Esophagus muscularis mucosa (tissue), 4 donors: Measurements from ENCODE around the gene SERPING1. TPM values are rescaled to one million over a fixed set of nuclear protein-coding genes. Genes with fewer than 3 reads are reported as not detected.

Experiments used
- DNase-seq: peaks from one replicate; pipeline ENCODE4 v3.0.0-alpha.2; 2017; ENCODE audit errors: extremely low spot score
- H3K27ac ChIP-seq, 4 donors: fragments of 200-600 bp; sonication (generic); replicated peaks in 1 of 4; 1 replicate in 3 of 4; 2 replicates in 1 of 4; pipeline ENCODE4 v1.5.1; 2016 to 2019; ENCODE audit warnings: mild to moderate bottlenecking in 1 of 4
- H3K27me3 ChIP-seq, 4 donors: fragments of 200-600 bp; sonication (generic); one replicate each; pipeline versions ENCODE4 v1.5.1 to v1.6.0; 2016 to 2019
- H3K36me3 ChIP-seq, 4 donors: fragments of 200-600 bp; sonication (generic); one replicate each; pipeline ENCODE4 v1.5.1; 2016 to 2019
- H3K4me1 ChIP-seq, 4 donors: fragments of 200-600 bp; sonication (generic); one replicate each; pipeline ENCODE4 v1.5.1; 2016 to 2019
- H3K4me3 ChIP-seq, 4 donors: fragments of 200-600 bp; sonication (generic); 1 replicate in 2 of 4; 2 replicates in 2 of 4; pipeline ENCODE4 v1.5.1; 2016 to 2019; ENCODE audit warnings: mild to moderate bottlenecking in 4 of 4, moderate library complexity in 1 of 4
- H3K9me3 ChIP-seq, 4 donors: fragments of 200-600 bp; sonication (generic); 1 replicate in 3 of 4; 2 replicates in 1 of 4; pipeline ENCODE4 v1.5.1; 2016 to 2019
- CTCF ChIP-seq, 3 experiments: fragments of 200-600 bp in 2 of 3; fragments of 450-650 bp in 1 of 3; sonication (generic) in 2 of 3; IDR thresholded peaks; one replicate each; pipeline ENCODE4 v1.5.1; 2017 to 2019; ENCODE audit warnings: antibody characterized with exemption in 3 of 3, mild to moderate bottlenecking in 2 of 3, moderate library complexity in 1 of 3
- EP300 ChIP-seq: sonication (generic); formaldehyde crosslinking; IDR thresholded peaks from one replicate; pipeline ENCODE4 v1.6.1; 2017; ENCODE audit warnings: antibody characterized with exemption
- POLR2A ChIP-seq: fragments of 450-650 bp; IDR thresholded peaks from one replicate; pipeline ENCODE4 v1.6.1; 2017; ENCODE audit warnings: antibody characterized with exemption, moderate library complexity, mild to moderate bottlenecking, low read depth
- POLR2AphosphoS5 ChIP-seq, 2 donors: sonication (generic); formaldehyde crosslinking; IDR thresholded peaks; one replicate each; pipeline ENCODE4 v1.6.1; 2017; ENCODE audit warnings: antibody characterized with exemption in 2 of 2
- WGBS: methylation state at CpG from one replicate; pipeline ENCODE4 v1.1.5; 2018; 5-methylcytosine and 5-hydroxymethylcytosine counted together
- intact Hi-C: fragments of 100-400 bp; cut with DNase I; formaldehyde crosslinking; loops from one replicate; pipeline ENCODE4 v1.15.1; 2023
- total RNA-seq, 4 donors: library from RNA; depleted of rRNA; stranded (reverse); fragments of >200 nt; gene quantifications; one replicate each; pipeline versions ENCODE4 v1.1.0 to v1.2.1, GENCODE V29; 2016

SERPING1 gene
- total RNA-seq, 4 donors from 2014 or later: 290 to 585 (median 569) TPM

GRCh38 chr11:57555393-57555792 is 42.1 kb upstream of the SERPING1 start:
- intact Hi-C loops: no loop called here
- Histone ChIP-seq H3K4me3 (no peak overlapping the region), H3K4me1 (no peaks in the 10 kb centered on the region), H3K27me3 (no peaks in the 10 kb centered on the region), H3K27ac (no peak overlapping the region), H3K36me3 (peaks cover 63 to 100% (median 87%) of the 10 kb centered on the region in 4 donors), H3K9me3 (no peaks in the 10 kb centered on the region)
- DNase-seq: no peak
- TF ChIP-seq POLR2A (no peak), EP300 (no peak), POLR2AphosphoS5 (IDR thresholded peaks at IDR 0.05) (no peak), CTCF (IDR thresholded peaks at IDR 0.05) (no peak)
- 81% methylated on average over 2 of the region's 2 CpGs for WGBS

GRCh38 chr11:57556041-57556440 is 41.4 kb upstream of the SERPING1 start:
- Histone ChIP-seq H3K9me3 (no peaks in the 10 kb centered on the region), H3K36me3 (peaks cover 56 to 97% (median 81%) of the 10 kb centered on the region in 4 donors), H3K27me3 (no peaks in the 10 kb centered on the region), H3K4me1 (no peaks in the 10 kb centered on the region), H3K4me3 (no peak overlapping the region), H3K27ac (no peak overlapping the region)
- no peak for DNase-seq
- intact Hi-C loops: no loop called here
- no peak for TF ChIP-seq CTCF (IDR thresholded peaks at IDR 0.05)
- TF ChIP-seq POLR2A: no peak
- TF ChIP-seq EP300: no peak
- TF ChIP-seq POLR2AphosphoS5 (IDR thresholded peaks at IDR 0.05): no peak
- WGBS: 91% methylated on average over 5 of the region's 8 CpGs

- Histone ChIP-seq H3K4me3 (no peak overlapping the region), H3K4me1 (peaks cover 0 to 8% (median 4%) of the 10 kb centered on the region in 4 donors), H3K27ac (no peak overlapping the region), H3K9me3 (no peaks in the 10 kb centered on the region), H3K27me3 (no peaks in the 10 kb centered on the region), H3K36me3 (peaks cover 31 to 56% (median 41%) of the 10 kb centered on the region in 4 donors)
- intact Hi-C loops: loop anchor here (10.0 kb wide), 1 partner anchor 235 kb away; no protein-coding TSS in a partner anchor
- no peak for DNase-seq
- TF ChIP-seq POLR2AphosphoS5 (IDR thresholded peaks at IDR 0.05) (no peak), POLR2A (no peak), CTCF (IDR thresholded peaks at IDR 0.05) (no peak), EP300 (no peak)
- 100% methylated on average over 2 of the region's 4 CpGs for WGBS
Measured at GRCh38 chr11:57560146-57560545, 37.3 kb upstream of the SERPING1 start.

GRCh38 chr11:57562596-57562995 is 34.9 kb upstream of the SERPING1 start:
- intact Hi-C loops: loop anchor here (10.0 kb wide), 1 partner anchor 232 kb away; no protein-coding TSS in a partner anchor

More at GRCh38 chr11:57562596-57562995, 34.9 kb upstream of the SERPING1 start:
- Histone ChIP-seq H3K4me1 (peaks cover 12 to 29% (median 24%) of the 10 kb centered on the region in 4 donors), H3K27me3 (no peaks in the 10 kb centered on the region), H3K9me3 (no peaks in the 10 kb centered on the region), H3K36me3 (peaks cover 13 to 31% (median 21%) of the 10 kb centered on the region in 4 donors), H3K27ac (no peak overlapping the region), H3K4me3 (no peak overlapping the region)
- 81% methylated on average over 4 of the region's 4 CpGs for WGBS
- no peak for TF ChIP-seq POLR2AphosphoS5 (IDR thresholded peaks at IDR 0.05)
- TF ChIP-seq CTCF (IDR thresholded peaks at IDR 0.05): no peak
- no peak for TF ChIP-seq POLR2A
- TF ChIP-seq EP300: no peak
- DNase-seq: no peak
